HG03469 (cell line): Measurements from ENCODE around the gene CLASP1.
"Not testable (repeated sequence)": the region's sequence is repeated elsewhere in the genome, so short reads cannot be mapped to it uniquely, and the experiment has no call there.

ENCODE experiments used
- ATAC-seq: cut with Tn5 transposase; IDR thresholded peaks from one replicate; pipeline ENCODE4 v1.9.1; 2021; ENCODE audit warnings: mild to moderate bottlenecking, moderate library complexity, moderate number of reproducible peaks; ENCODE audit not compliant: unreplicated experiment

The CLASP1 gene

GRCh38 chr2:121387591-121388325, 261.5 kb downstream of the CLASP1 start:
- ATAC-seq = no peak

GRCh38 chr2:121386707-121387106, 262.6 kb downstream of the CLASP1 start:
- ATAC-seq = no peak

- no peak for ATAC-seq
Observed at GRCh38 chr2:121386102-121386501, 263.2 kb downstream of the CLASP1 start.

GRCh38 chr2:121382744-121383143, 266.5 kb downstream of the CLASP1 start:
- no peak for ATAC-seq

GRCh38 chr2:121377646-121378045, 271.6 kb downstream of the CLASP1 start:
- ATAC-seq = no peak

- no peak for ATAC-seq
Observed at GRCh38 chr2:121376535-121377250, 272.6 kb downstream of the CLASP1 start.

GRCh38 chr2:121375621-121376159, 273.6 kb downstream of the CLASP1 start:
- ATAC-seq = no peak

GRCh38 chr2:121374412-121375075, 274.7 kb downstream of the CLASP1 start:
- ATAC-seq = not testable (repeated sequence)

GRCh38 chr2:121372721-121373353, 276.4 kb downstream of the CLASP1 start:
- ATAC-seq = peak; percentile 40

GRCh38 chr2:121372082-121372481, 277.2 kb downstream of the CLASP1 start:
- ATAC-seq = no peak

- no peak for ATAC-seq
Observed at GRCh38 chr2:121368836-121369235, 280.4 kb downstream of the CLASP1 start.

GRCh38 chr2:121368155-121368554, 281.1 kb downstream of the CLASP1 start:
- no peak for ATAC-seq

- ATAC-seq = no peak
Observed at GRCh38 chr2:121367246-121367900, 281.9 kb downstream of the CLASP1 start.

GRCh38 chr2:121366040-121366439, 283.2 kb downstream of the CLASP1 start:
- ATAC-seq = no peak

GRCh38 chr2:121365061-121365460, 284.2 kb downstream of the CLASP1 start:
- ATAC-seq = no peak

- ATAC-seq = no peak
Observed at GRCh38 chr2:121363632-121364420, 285.4 kb downstream of the CLASP1 start.

- ATAC-seq = no peak
Observed at GRCh38 chr2:121362774-121363173, 286.5 kb downstream of the CLASP1 start.

- no peak for ATAC-seq
Observed at GRCh38 chr2:121362226-121362625, 287.0 kb downstream of the CLASP1 start.

GRCh38 chr2:121360566-121361300, 288.5 kb downstream of the CLASP1 start:
- ATAC-seq = no peak
